Activated CD4-positive, alpha-beta T cell treated with anti-CD3 and anti-CD28 coated beads for 48 hours (primary cell): Measurements from ENCODE around the gene LAMB4.

Source experiments
- DNase-seq: peaks from one replicate; pipeline ENCODE4 v3.0.0-alpha.2; 2020

LAMB4 gene

GRCh38 chr7:108078211-108078673, 51.9 kb downstream of the LAMB4 start:
- DNase-seq, result no peak

- no peak for DNase-seq
Observed at GRCh38 chr7:108077709-108078108, 52.5 kb downstream of the LAMB4 start.

- no peak for DNase-seq
Observed at GRCh38 chr7:108076156-108076555, 54.0 kb downstream of the LAMB4 start.

GRCh38 chr7:108073305-108074070, 56.7 kb downstream of the LAMB4 start:
- no peak for DNase-seq

- DNase-seq, result no peak
Observed at GRCh38 chr7:108072739-108073138, 57.4 kb downstream of the LAMB4 start.

GRCh38 chr7:108072116-108072515, 58.0 kb downstream of the LAMB4 start:
- DNase-seq, result no peak

GRCh38 chr7:108071551-108071950, 58.6 kb downstream of the LAMB4 start:
- no peak for DNase-seq

- DNase-seq, result no peak
Observed at GRCh38 chr7:108069646-108070045, 60.5 kb downstream of the LAMB4 start.

- DNase-seq, result no peak
Observed at GRCh38 chr7:108067844-108068243, 62.3 kb downstream of the LAMB4 start.

GRCh38 chr7:108066486-108066885, 63.7 kb downstream of the LAMB4 start:
- no peak for DNase-seq

GRCh38 chr7:108063520-108063933, 66.6 kb downstream of the LAMB4 start:
- no peak for DNase-seq

- no peak for DNase-seq
Observed at GRCh38 chr7:108062250-108063014, 67.7 kb downstream of the LAMB4 start.

- DNase-seq, result no peak
Observed at GRCh38 chr7:108059526-108059925, 70.6 kb downstream of the LAMB4 start.

- no peak for DNase-seq
Observed at GRCh38 chr7:108057951-108058481, 72.1 kb downstream of the LAMB4 start.

- no peak for DNase-seq
Observed at GRCh38 chr7:108055611-108056021, 74.5 kb downstream of the LAMB4 start.

GRCh38 chr7:108054537-108054936, 75.6 kb downstream of the LAMB4 start:
- DNase-seq, result no peak

GRCh38 chr7:108053250-108053649, 76.9 kb downstream of the LAMB4 start:
- no peak for DNase-seq

GRCh38 chr7:108051454-108051853, 78.7 kb downstream of the LAMB4 start:
- DNase-seq, result no peak

- no peak for DNase-seq
Observed at GRCh38 chr7:108049962-108050361, 80.2 kb downstream of the LAMB4 start.

GRCh38 chr7:108048422-108048821, 81.7 kb downstream of the LAMB4 start:
- DNase-seq, result no peak

GRCh38 chr7:108046952-108047506, 83.1 kb downstream of the LAMB4 start:
- no peak for DNase-seq

- no peak for DNase-seq
Observed at GRCh38 chr7:108045669-108046068, 84.5 kb downstream of the LAMB4 start.

GRCh38 chr7:108045154-108045553, 85.0 kb downstream of the LAMB4 start:
- no peak for DNase-seq

- no peak for DNase-seq
Observed at GRCh38 chr7:108044345-108044744, 85.8 kb downstream of the LAMB4 start.
